Activated CD8-positive, alpha-beta memory T cell treated with anti-CD3 and anti-CD28 coated beads for 24 hours (primary cell): ENCODE measurements around the gene ACOT4.
"Not testable (repeated sequence)": the region's sequence is repeated elsewhere in the genome, so short reads cannot be mapped to it uniquely, and the experiment has no call there.

Experiments used
- DNase-seq: peaks from one replicate; pipeline ENCODE4 v3.0.0-alpha.2; 2020

The ACOT4 gene

GRCh38 chr14:73591690-73592449 lies at the start of gene ACOT4:
ACOT4 (plus strand) TSS chr14:73591873; CDS start chr14:73591960, 87 bp downstream.
- peak; percentile 83 for DNase-seq

- not testable (repeated sequence) for DNase-seq
These were observed 48.7 kb upstream of the ACOT4 start for GRCh38 chr14:73542961-73543360.

DNA sequence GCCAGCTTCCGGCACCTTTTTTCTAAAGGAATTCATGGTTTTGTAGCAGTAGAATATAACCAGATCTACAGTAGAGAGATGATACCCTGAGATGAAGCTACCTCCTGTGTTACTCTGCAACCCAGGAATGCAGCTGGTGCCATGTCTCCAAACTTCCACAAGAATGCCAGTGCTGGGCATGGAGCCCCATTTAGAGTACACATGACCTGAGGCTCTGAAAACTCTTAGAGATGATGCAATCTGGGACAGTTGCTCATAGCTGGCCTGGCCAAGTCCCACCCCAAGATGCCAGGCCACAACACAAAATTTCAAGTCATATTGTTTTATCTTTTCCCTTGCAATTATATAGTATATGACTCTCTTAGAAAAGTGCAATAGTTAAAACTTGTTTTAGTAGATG lies 46.3 kb upstream of the ACOT4 start:
- not testable (repeated sequence) for DNase-seq

GRCh38 chr14:73549097-73549496 lies 42.6 kb upstream of the ACOT4 start:
- DNase-seq: not testable (repeated sequence)

- not testable (repeated sequence) for DNase-seq
These were observed 41.7 kb upstream of the ACOT4 start for GRCh38 chr14:73549889-73550524.

DNA sequence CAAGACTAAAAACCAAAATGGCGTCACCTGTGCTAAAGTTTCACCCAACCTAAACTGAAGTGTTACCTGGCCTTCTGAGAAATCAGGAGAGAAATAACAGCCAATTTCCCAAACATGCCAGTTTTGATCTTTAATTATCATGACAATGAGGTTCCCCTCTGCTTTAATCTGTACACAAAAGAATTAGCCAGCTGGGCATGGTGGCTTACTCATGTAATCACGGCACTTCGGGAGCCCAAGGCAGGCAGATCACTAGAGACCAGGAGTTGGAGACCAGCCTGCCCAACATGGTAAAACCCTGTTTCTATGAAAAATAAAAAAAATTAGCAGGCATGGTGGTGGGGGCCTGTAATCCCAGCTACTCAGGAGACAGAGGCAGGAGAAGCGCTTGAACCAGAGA lies 37.8 kb upstream of the ACOT4 start:
- no peak for DNase-seq

- DNase-seq: not testable (repeated sequence)
These were observed 34.5 kb upstream of the ACOT4 start for GRCh38 chr14:73557201-73557600.

DNA sequence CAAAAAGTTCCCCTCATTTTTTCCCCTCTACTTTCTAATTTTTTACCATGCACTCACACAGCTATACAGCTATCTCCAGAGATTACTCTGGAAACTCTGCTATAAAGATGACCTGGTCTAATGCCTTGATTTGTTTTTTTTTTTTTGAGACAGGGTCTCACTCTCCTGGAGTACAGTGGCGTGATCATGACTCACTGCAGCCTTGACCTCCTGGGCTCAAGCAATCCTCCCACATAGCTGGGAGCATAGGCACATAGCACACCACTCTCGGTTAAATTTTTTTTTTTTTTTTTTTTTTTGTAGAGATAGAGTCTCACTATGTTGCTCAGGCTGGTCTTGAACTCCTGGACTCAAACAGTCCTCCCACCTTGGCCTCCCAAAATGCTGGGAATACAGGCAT lies 33.4 kb upstream of the ACOT4 start:
- DNase-seq: not testable (repeated sequence)

- DNase-seq: not testable (repeated sequence)
These were observed 29.4 kb upstream of the ACOT4 start for GRCh38 chr14:73562256-73562655.

GRCh38 chr14:73562696-73563095 lies 29.0 kb upstream of the ACOT4 start:
- not testable (repeated sequence) for DNase-seq

GRCh38 chr14:73566431-73566830 lies 25.2 kb upstream of the ACOT4 start:
- DNase-seq: not testable (repeated sequence)

DNA sequence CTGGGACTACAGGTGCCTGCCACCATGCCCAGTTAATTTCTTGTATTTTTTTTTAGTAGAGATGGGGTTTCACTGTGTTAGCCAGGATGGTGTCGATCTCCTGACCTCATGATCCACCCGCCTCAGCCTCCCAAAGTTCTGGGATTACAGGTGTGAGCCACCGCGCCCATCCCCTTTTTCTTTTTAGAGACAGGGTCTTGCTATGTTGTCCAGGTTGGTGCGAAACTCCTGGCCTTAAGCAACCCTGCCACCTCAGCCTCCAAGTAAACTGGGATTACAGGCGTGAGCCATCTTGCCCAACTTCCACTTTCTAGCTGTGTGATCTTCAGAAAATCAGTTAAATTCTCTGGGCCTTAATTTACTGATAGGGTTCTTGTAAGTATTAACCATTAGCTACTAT lies 24.7 kb upstream of the ACOT4 start:
- not testable (repeated sequence) for DNase-seq

DNA sequence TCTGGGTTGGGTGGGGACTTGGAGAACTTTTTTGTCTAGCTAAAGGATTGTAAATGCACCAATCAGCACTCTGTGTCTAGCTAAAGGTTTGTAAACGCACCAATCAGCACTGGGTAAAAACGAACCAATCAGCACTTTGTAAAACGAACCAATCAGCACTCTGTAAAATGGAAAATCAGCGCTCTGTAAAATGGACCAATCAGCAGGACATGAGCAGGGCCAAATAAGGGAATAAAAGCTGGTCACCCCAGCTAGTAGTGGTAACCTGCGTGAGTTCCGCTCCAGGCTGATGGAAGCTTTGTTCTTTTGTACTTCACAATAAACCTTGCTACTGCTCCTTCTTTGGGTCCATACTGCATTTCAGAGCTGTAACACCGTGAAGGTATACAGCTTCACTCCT lies 24.3 kb upstream of the ACOT4 start:
- no peak for DNase-seq

GRCh38 chr14:73567951-73568885 lies 23.5 kb upstream of the ACOT4 start:
- no peak for DNase-seq

- DNase-seq: not testable (repeated sequence)
These were observed 22.8 kb upstream of the ACOT4 start for GRCh38 chr14:73568886-73569184.

- DNase-seq: peak; percentile 90
These were observed 22.3 kb upstream of the ACOT4 start, which contains the start of gene ACOT2 for GRCh38 chr14:73569185-73569958. ACOT2 (plus strand) TSS chr14:73569213; CDS start chr14:73569241, 28 bp downstream.

GRCh38 chr14:73570913-73571312 lies 20.8 kb upstream of the ACOT4 start:
- peak; percentile 85 for DNase-seq

- DNase-seq: not testable (repeated sequence)
These were observed 18.6 kb upstream of the ACOT4 start for GRCh38 chr14:73573034-73573433.

- DNase-seq: not testable (repeated sequence)
These were observed 17.9 kb upstream of the ACOT4 start for GRCh38 chr14:73573740-73574139.

- DNase-seq: not testable (repeated sequence)
These were observed 17.4 kb upstream of the ACOT4 start for GRCh38 chr14:73574251-73574650.

DNA sequence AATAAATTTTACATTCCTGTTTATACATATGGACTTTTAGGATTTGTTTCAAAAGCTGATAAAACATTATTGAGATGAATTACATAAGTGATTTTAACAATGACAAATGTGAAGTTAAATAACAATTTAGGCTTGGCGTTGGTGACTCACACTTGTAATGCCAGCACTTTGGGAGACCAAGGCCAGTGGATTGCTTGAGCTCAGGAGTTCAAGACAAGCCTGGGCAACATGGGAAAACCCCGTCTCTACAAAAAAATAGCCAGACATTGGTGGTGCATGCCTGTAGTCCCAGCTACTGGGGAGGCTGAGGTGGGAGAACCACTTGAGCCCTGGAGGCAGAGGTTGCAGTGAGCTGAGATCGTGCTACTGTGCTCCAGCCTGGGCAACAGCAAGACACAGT lies 15.3 kb upstream of the ACOT4 start:
- DNase-seq: no peak

DNA sequence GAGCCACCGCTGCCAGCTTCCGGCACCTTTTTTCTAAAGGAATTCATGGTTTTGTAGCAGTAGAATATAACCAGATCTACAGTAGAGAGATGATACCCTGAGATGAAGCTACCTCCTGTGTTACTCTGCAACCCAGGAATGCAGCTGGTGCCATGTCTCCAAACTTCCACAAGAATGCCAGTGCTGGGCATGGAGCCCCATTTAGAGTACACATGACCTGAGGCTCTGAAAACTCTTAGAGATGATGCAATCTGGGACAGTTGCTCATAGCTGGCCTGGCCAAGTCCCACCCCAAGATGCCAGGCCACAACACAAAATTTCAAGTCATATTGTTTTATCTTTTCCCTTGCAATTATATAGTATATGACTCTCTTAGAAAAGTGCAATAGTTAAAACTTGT lies 14.5 kb upstream of the ACOT4 start:
- DNase-seq: not testable (repeated sequence)
